GM18858 (cell line): ENCODE data around the gene TAF4.

Source experiments
- ATAC-seq: cut with Tn5 transposase; IDR thresholded peaks from one replicate; pipeline ENCODE4 v1.9.1; 2021; ENCODE audit not compliant: unreplicated experiment

The TAF4 gene

DNA sequence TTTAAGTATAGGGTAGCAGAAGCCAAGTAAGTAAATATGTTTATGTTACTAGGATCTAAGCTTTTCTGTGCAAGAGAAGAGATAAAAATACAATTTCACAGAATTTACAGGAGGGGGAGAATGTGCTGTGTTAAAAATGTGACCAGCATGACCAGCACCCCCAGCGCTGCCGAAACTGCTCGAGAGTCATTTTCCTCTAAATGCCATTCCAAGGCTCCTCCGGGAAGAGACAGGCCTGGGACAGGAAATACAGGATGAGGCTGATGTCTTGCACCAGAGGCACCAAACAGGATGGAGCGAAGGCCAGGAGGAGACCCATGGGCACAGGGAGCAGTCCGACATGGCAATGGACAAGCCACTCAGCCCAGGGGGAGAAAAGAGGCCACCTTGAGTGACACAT is 21.1 kb downstream of the TAF4 start:
- no peak for ATAC-seq

GRCh38 chr20:62043131-62043914 is 22.4 kb downstream of the TAF4 start:
- ATAC-seq = no peak

DNA sequence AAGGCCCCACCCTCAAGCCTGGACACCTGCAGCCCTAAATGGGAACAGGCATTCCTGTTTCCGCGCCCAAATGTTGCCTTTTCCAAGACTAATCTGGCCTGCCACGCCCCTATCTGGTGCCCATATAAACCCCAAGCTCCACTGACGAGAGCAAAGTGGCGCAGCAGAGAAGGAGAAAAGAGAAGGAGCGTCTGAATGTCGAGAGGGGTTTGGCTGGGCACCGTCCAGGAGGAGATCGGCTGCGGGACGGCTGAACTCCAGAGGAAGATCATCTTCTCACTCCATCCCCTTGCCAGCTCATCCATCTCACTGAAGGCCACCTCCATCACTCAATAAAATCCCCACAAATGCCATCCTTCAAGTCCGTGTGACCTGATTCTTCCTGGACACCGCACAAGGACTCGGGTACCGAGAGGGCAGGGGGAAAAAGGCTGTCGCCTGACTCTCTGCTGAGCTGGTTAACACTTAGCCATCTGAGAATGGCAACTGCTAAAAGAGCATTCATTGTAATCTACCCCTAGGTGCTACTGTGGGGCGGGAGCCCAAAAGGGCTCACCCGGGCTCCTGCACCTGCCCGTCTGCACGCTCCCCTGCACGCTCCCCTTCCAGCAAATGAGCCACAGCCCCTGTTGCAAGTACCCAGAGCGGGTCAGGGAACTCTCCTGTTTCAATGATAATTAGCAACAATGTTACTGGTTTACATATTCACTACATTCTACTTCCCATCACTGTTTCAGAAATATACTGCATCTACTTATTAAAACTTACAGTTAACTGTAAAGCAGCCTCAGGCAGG is 23.5 kb downstream of the TAF4 start:
- ATAC-seq = no peak

GRCh38 chr20:62040933-62041332 is 24.7 kb downstream of the TAF4 start:
- ATAC-seq = no peak

DNA sequence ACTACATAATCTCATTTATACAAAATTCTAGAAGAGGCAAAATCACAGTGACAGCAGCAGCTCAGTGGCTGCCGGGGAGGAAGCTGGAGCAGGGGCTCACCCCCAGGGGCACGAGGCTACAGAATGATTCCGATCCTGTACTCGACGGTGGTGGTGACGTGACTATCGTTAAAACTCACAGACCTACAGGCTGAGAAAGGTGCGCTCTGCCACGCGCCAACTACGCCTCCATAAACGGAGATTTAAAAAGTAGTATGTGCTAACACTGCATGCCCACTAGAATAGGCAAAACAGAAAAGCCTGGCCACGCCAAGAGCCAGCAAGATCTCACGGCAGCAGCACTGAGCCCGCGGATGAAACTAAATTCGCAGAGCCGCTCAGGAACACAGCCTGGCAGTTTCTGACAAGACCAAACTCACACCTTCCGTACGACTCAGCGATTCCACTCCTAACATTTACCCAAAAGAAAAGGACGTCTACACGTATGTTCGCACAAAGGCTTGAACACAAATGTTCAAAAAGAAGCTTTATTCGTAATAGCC is 25.2 kb downstream of the TAF4 start:
- ATAC-seq = no peak

DNA sequence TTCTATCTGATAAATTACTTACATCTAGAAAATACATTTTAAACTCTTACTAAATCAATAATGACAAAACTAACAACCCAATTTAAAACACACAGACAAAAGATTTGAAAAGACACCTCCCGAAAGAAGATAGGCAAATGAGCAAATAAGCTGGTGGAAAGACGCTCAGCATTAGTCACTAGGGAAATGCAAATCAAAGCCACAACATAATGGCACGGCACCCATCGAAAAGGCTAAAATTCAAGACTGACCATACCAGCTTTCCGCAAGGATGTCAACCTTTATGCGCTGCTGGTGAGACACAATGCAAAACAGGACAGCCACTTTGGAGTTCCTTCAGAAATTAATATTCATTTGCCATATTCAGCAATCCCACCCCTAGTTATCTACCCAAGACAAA is 25.9 kb downstream of the TAF4 start:
- ATAC-seq = no peak

DNA sequence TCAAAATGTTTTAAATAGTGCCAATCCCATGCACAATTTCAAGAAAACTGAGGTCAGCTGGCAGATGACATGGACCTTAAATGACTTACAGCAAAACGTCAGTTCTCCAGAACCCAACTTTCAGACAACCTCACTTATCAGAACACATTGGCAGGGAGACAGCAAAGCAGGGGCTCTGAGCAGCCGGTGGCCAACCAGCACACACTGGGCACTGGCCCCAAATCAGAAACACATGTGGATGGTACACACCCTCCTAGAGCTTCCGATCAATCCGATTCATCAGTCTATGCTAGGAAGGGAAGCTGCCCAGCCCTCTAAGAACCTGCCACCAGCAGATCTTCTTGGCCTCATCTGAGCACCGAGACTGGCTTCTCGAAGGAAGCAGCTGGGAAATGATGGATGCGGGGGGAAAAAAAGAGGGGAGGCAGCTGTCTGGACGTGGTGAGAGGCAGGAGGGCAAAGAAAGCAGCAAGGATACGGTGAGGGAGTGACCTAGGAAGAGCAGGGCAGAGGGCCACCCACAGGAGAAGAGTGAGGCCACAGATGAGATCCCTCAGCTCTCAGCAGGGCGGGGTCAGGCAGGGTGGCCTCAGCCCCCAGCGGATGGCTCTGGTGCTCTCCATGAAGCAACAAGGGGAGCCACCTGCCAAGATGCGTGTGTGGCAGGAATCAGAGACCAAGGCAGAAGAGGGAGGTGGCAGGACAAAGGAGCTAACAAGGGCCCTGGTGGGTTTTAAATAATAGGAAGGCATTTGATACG is 32.9 kb downstream of the TAF4 start:
- ATAC-seq = no peak

DNA sequence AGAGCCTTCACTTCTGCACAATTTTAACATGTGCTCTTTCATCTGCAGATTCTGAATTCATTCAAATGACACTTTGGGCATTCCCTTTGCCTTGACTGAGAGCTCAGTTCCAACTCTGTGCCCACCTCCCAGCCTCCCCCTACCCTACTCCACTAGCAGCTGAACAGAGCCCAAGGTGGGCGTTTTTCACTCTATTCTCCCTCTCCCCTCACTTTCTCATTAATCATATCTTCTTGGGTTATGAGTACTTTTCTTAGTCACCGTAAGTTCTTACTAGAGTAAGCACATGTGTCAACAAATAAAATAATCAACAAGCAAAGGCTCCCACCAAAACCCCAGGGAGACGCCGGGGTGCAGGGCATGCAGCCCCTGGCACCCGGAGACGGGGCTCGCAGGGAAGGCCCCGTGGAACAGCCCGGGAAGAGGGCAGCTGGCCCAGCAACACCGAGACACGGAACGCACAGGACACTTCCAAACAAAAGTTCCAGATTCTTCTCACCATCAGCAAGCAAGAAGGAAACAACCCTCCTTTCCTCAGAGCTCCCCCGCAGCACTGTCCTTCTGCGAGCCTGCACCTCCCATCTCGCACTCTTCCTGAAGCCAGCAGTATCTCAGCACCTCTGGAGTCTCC is 34.1 kb downstream of the TAF4 start:
- ATAC-seq = no peak

DNA sequence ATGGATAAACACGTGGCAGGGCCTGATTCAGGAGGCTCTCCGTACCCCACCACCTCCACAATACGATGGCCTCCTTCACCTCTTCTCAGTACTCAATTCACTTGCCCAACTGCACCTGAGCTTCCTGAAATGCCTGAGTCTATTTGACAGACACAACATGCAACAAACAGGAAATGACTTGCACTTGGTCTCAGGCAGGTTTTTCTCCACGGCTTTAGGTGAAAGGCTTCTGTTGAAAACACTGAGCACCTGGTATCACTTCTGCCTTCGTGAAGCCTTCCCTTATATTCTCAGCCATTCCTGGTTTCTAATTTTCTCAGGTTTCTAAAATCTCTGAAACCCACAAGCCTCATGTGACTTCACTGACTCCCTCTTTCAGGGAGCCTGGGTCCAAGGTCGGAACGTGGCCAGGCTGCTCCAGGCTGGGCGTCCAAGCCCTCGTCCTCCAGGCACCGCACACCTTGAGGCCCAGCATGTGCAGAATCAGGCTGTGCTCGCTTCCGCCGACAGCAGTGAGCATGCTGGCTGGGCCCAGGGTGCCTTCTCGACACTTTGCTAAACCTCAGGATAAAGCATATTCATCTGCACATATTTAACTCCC is 34.7 kb downstream of the TAF4 start:
- ATAC-seq = peak; percentile 53

- ATAC-seq = no peak
Measured at GRCh38 chr20:62030357-62030756, 35.3 kb downstream of the TAF4 start.

GRCh38 chr20:62029949-62030348 is 35.7 kb downstream of the TAF4 start:
- no peak for ATAC-seq

GRCh38 chr20:62029296-62029695 is 36.4 kb downstream of the TAF4 start:
- no peak for ATAC-seq

- ATAC-seq = no peak
Measured at GRCh38 chr20:62028384-62028783, 37.3 kb downstream of the TAF4 start.

DNA sequence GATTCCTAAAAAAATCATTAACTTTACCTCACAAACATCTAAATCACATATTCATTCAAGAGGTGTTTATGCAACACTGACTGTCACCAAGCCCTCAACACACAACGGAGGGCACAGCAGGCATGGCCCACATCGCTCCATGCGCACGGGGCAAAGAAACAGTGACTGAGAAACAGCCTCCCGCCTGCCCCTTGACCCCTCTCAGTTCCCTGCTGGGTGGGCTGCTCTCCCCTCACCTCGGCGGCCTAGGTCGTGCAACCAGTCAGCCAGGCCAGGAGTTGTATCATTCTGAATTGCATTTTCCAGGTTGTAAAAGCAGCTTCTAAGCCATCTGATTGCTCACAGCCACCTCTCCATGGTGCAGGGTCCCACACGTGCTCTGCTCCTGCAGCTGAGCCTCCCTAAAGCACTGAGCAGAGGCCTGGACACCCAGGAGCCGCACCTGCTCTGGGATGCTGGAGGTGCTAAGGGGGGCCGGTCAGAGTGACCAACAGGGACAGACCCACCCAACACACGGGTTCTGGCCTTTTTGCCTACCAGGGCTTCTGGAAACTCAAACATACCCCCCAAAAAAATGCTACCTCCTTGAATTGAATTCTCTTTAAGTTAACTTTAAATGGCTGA is 37.9 kb downstream of the TAF4 start:
- ATAC-seq = no peak

DNA sequence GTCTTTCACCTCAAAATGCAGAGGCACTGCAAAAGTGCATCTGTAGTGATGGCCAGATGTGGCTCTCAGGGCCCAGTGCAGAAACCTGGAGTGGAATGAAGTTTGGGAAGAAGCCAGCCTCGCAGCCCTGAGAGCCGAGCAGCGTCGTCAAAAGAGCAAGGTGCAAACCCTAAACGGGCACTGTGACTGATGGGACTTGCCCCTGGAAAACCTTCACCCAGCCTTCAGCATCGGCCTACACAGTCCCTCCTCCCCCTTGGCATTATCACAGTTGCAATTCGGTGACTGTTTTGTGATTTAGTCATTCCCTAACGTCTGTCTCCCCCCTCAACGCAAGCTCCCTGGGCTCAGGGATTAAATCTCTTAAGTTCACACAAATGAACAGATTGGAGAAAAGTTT is 38.6 kb downstream of the TAF4 start:
- ATAC-seq = no peak

GRCh38 chr20:62026564-62026856 is 39.2 kb downstream of the TAF4 start:
- no peak for ATAC-seq

DNA sequence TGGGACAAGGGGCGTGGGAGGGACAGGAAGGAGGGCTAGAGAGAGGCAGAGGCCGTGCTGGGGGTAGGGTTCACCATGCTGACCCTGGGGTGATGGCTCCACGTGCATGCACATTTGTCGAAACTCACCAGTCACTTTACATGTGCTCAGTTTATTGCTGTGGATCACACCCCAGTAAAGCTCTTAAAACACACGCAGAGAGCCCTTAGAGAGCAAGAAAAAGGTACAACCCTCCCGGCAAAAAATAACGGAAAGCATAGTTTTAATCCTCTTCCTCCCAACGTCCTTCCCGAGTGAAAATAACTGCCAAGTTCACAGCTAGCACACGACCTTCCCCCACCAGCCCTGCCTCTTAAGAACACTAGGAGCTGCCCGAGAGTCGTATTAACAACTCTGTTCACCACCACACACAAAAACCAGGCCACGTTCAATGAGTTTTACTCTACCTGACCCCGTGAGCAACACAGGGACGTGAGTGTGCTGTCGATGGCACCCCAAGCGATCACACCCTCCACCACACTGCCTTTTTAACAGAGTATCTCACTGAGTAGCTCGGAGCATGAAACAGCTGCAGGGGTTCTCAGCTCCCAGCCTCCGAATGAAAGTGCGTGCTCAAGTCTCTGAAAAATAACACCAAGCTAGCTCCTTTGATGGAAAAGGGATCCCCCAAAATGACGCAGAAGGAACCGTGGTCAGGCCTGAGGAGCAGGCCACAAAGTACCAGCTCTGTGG is 39.7 kb downstream of the TAF4 start:
- ATAC-seq = no peak

DNA sequence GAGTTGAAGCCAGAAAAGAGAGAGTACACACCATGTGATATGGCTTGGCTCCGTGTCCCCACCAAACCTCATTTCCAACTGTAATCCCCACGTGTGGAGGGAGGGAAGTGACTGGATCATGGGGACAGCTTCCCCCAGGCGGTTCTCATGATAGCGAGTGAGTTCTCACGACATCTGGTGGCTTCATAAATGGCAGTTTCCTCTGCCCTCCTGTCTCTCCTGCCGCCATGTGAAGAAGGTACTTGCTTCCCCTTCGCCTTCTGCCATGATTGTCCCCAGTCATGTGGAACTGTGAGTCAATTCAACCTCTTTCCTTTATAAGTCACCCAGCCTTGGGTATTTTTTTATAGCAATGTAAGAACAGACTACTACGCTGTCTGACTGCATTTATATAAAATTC is 40.3 kb downstream of the TAF4 start:
- ATAC-seq = no peak

GRCh38 chr20:62023935-62024334 is 41.7 kb downstream of the TAF4 start:
- no peak for ATAC-seq
